Measurements from ENCODE around the gene ARCN1. TPM values are rescaled to one million over a fixed set of nuclear protein-coding genes. Genes with fewer than 3 reads are reported as not detected.
A peak's percentile ranks its signal among the peaks of the same experiment; 100 is the strongest.
"Not testable (repeated sequence)": the region's sequence is repeated elsewhere in the genome, so short reads cannot be mapped to it uniquely, and the experiment has no call there.

The ARCN1 gene
- total RNA-seq, 2 experiments from 2014 or later: 107 to 108 TPM

DNA sequence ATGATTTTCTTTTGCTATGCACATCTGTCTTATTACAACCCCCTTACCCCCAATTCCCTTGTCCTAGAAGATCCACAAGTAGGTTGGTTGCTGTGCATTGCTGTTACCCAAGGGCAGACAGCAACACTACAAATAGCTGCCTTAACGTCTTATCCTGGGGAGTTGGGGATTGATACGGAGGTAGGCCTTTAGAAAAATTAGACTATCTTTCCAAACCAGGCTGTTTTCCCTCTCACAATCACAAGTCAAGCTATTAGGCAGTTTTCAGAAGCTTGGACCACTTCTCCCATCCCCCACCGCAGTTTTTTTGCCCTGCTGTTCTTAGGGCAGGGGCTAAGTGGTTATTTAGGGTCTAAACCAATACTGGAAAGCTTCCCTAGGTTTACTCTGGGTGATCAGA, 32.4 kb downstream of the ARCN1 start:
- ATAC-seq (ENCODE audit: low read depth): no peak
- H3K27ac Mint-ChIP-seq: no peak overlapping the region
- DNase-seq: no peak
- peaks cover 21% of the 10 kb centered on the region for H3K36me3 Mint-ChIP-seq
- H3K27me3 Mint-ChIP-seq: peaks cover 19% of the 10 kb centered on the region
- H3K4me3 Mint-ChIP-seq: no peak overlapping the region
- POLR2A ChIA-PET: interaction anchor here (0.9 to 1.0 kb wide), 2 partner anchors 425 to 452 kb away, joined by 3 read pairs; no protein-coding TSS in a partner anchor
- no peaks in the 10 kb centered on the region for H3K9me3 Mint-ChIP-seq
- H3K4me1 Mint-ChIP-seq: peaks cover 18% of the 10 kb centered on the region

DNA sequence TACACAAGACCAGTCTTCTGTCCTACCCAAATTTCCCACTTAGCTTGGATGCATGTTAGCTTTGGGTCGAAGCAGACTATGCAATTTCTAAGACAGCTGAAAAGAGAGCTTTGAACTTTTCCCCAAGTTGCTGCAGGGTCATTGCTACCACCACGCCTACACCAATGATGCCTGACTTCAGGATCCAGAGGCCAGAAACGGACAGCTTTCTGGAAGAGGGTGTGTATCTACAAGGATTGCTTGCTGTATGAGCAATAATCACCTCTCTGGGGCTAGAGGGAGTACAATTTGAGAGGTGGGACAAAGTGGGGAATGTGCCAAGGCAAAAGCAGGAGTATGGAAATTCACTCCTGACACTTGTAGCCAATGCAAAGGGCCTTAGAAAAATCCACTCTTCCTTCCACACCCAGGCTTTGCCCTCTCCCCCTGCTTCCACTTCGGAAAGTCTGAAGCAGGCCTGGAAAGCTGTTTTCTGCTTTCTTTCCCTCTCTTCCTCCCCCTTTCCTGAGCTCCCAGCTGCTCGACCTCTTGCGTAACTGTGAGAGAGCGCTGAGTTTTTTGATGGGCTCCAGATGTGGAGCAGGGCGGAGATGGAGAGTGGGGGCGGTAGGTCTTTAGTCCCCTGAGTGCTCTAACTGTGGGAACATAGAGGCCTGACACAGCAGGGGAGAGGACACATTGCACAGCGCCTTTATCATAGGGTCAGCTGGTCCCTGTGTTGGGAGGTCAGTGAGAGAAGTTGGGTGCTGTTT, 33.1 kb downstream of the ARCN1 start:
- Mint-ChIP-seq H3K27ac (no peak overlapping the region), H3K27me3 (peaks cover 25% of the 10 kb centered on the region), H3K9me3 (no peaks in the 10 kb centered on the region), H3K4me3 (no peak overlapping the region), H3K4me1 (peaks cover 23% of the 10 kb centered on the region), H3K36me3 (peaks cover 16% of the 10 kb centered on the region)
- ATAC-seq (ENCODE audit: low read depth) (no peak), DNase-seq (no peak)
- POLR2A ChIA-PET: interaction anchor here (1.0 kb wide), 1 partner anchor 425 kb away, joined by 3 read pairs; no protein-coding TSS in a partner anchor

DNA sequence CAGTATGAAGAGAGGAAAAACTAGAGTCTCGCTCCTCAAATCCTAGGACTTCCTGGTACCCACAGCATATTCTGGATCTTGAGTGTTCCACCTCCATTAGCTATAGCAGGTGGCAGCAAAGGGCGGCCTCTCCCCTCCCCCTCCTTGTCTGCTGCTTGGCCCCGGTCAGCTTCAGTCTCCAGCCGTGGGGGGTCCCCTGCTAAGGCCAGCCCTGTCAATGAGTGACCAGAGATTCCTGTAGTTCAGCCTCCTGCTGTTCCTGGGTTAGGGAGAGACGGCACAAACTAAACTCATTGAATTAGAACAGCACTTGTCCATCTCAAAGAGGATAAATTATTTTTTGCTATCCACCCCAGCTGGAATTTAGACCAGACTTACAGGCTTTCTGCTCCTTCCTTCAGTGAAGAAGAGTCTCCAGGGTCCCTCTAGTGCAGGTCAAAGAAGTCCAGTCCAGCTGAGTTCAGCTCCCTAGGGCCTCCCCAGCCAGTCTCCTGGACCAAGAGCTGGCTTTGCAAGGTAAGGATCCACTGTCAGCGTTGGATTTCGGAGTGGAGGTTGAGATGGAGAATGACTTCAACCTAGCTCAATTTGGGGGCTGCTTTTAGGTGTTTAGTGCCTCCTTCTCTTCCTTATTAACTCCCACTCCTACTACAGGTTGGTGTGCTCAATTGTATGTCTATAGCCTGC, 34.1 kb downstream of the ARCN1 start:
- H3K36me3 Mint-ChIP-seq: peaks cover 14% of the 10 kb centered on the region
- POLR2A ChIA-PET: interaction anchor here (0.8 kb wide), 1 partner anchor 30 kb away, joined by 3 read pairs; no protein-coding TSS in a partner anchor
- H3K27ac Mint-ChIP-seq: no peak overlapping the region
- H3K27me3 Mint-ChIP-seq: peaks cover 26% of the 10 kb centered on the region
- H3K4me3 Mint-ChIP-seq: peak overlapping the region; percentile 48
- ATAC-seq (ENCODE audit: low read depth) (no peak), DNase-seq (no peak)
- no peaks in the 10 kb centered on the region for H3K9me3 Mint-ChIP-seq
- H3K4me1 Mint-ChIP-seq: peaks cover 26% of the 10 kb centered on the region

DNA sequence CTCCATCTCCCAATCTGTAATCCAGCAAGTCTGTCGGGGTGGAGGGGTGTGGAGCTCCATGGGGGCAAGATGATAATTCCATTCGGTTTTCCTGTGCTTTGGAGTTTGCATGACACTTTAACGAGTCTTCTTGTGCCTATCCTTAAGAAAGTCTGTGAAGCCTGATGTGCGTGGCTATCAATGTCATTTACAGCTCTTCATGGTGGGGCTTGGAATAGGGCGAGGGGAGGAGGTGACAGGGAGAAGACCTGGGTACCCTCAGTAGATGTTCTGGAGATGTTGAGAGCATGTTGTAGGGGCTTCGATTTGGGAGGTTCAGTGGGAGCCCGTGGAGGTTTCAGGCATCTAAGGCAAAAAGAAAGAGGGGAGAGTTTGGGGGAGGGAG, 34.6 kb downstream of the ARCN1 start:
- peaks cover 9% of the 10 kb centered on the region for H3K36me3 Mint-ChIP-seq
- no peak overlapping the region for H3K27ac Mint-ChIP-seq
- H3K4me3 Mint-ChIP-seq: peak overlapping the region; percentile 48
- H3K4me1 Mint-ChIP-seq: peaks cover 27% of the 10 kb centered on the region
- POLR2A ChIA-PET: interaction anchor here (0.5 to 1.8 kb wide), 2 partner anchors 35 to 185 kb away, joined by 3 read pairs; partner anchors contain the start of gene DDX6
- ATAC-seq (ENCODE audit: low read depth): no peak
- no peak for DNase-seq
- H3K9me3 Mint-ChIP-seq: no peaks in the 10 kb centered on the region
- H3K27me3 Mint-ChIP-seq: peaks cover 27% of the 10 kb centered on the region

DNA sequence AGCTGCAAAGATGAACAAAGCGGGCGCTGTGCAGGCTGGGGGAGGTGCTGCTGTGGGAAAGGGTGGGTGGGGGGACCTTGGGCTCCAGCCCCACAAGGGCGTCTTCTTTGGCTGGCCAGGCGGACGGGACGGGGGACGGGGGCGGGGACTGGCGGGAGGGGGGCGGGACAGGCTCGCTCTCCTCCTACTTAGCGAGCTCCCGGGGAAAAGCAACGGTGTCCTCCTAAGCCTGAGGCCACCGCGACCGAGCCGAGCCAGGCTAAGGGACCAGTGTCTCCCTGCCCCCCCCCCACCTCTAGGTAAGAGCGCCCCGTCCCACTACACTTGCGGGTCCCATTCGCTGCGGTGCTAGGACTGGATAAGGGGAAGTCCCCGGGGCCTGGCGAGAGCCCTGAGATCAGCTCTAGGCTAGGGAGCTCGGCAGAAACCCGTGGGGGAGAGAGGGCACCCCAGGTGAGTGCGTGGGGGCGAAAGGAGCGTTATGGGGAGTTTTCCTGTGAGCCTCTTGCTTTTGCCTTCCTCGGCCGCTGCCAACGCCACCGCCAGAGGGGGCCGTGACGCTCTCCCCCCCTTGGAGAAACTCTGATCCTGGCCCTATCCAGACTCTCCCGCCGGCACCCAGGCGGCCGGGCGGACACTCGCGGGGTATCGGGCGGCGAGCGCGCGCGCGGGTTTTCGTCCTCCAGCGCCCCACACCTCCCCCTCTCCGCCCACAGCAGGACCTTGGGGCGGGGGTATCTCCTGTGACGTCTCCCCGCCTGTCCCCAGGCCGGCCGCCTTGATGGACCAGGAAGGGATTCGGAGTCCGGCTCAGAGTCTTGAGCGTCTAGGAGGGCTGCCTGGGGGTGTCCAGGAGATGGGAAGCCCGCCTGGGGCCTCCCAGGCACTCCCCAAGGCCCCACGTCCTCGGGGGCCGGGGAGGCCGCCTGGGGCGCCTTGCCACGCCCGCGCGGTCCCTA, 35.5 kb downstream of the ARCN1 start, which contains the start of gene PHLDB1:
Gene PHLDB1, plus strand, starts transcription at position 215 of the 959 bp plus-strand sequence. CDS start 6,222 bp downstream, outside the sequence.
- no peak within 1 kb of the TSS for H3K27ac Mint-ChIP-seq

DNA sequence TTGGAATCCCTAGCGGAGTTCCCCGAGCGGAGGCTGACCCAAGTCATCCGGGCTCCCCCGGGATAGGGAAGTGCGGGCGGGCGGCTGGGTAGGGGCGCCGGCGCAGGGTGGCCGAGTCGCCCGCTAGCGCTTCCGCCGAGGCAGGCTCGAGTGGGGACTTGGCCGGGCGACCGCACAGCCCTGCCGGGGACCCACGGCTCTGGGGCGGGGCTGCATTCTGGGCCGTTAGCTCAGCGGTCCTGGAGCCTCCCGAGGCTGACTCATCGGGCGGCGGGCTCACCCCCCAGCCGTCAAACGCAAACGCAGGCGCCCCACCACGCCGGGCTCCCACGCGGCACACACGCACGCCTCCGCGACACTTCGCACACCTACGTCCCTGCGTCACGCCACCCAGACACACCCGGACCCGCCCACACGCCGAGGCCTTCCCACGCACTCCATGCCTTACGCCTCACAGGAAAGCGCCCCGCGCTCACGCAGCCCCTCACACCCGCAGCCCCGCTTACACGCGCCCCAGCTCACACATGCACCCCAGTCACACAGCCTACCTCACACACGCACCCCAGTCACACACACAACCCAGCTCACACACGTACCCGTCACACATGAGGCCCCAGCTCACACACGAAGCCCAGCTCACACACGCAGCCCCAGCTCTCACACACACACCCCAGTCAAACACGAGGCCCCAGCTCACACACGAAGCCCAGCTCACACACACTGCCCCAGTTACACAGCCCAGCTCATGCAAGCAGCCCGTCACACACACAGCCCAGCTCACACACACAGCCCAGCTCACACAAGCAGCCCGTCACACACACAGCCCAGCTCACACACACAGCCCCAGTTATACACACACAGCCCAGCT, 36.4 kb downstream of the ARCN1 start:
- ATAC-seq (ENCODE audit: low read depth) (peak; percentile 48), DNase-seq (peak; percentile 69)
- Mint-ChIP-seq H3K27me3 (peaks cover 27% of the 10 kb centered on the region), H3K9me3 (no peaks in the 10 kb centered on the region), H3K27ac (peak overlapping the region; percentile 77), H3K4me3 (peak overlapping the region; percentile 77), H3K4me1 (peaks cover 24% of the 10 kb centered on the region), H3K36me3 (peaks cover 3% of the 10 kb centered on the region)
- POLR2A ChIA-PET: interaction anchor here (0.7 to 1.8 kb wide), 4 partner anchors 13 to 183 kb away, joined by 3 to 6 read pairs (median 3); partner anchors contain the start of genes DDX6 and KMT2A

More for the DNA sequence above, 35.5 kb downstream of the ARCN1 start, which contains the start of gene PHLDB1:
- Mint-ChIP-seq H3K36me3 (peaks cover 4% of the 10 kb centered on the region), H3K4me3 (peak within 1 kb of the TSS; percentile 77), H3K9me3 (no peaks in the 10 kb centered on the region), H3K4me1 (peaks cover 25% of the 10 kb centered on the region), H3K27me3 (peaks cover 27% of the 10 kb centered on the region)
- DNase-seq (peak; percentile 62), ATAC-seq (ENCODE audit: low read depth) (peak; percentile 22)
- POLR2A ChIA-PET: interaction anchor here (0.5 to 1.8 kb wide), 3 partner anchors 12 to 184 kb away, joined by 3 to 6 read pairs (median 3); partner anchors contain the start of gene DDX6

DNA sequence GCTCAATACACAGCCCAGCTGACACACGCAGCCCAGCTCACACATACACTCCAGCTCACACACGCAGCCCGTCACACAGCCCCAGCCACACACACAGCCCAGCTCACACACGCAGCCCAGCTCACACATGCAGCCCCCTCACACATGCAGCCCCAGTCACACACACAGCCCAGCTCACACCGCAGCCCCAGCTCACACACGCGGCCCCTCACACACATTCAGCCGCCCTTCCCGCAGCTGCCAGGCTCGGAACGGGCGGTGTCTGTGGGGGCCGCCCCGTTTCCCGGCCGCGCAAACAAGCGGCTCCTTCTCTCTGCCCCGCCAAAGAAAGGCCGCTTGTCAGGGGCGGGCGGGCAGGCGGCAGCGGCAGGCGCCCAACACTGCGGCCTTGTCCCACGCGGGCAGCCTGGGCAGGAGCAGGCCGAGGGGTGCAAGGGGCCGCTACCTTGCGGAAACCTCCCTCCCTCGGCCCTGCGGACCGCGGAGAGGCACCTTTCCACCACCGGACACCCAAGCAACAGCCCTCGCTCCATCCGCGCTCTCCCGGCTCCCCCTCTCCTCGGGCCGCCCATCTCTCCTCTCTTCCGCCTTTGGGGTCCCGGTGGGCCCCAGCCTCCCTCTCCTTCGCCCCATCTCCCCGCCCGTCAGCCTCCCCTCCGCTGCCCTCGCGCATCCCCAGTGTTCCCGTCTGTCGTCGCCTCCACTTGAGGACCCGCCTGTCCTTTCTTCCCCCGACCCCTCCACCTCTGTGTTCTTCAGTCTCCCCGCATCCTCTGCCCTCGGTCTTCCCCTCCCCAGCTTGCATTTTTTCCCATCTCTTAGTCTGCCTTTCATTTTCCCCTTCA, 37.4 kb downstream of the ARCN1 start:
- ATAC-seq (ENCODE audit: low read depth): no peak
- Mint-ChIP-seq H3K4me1 (peaks cover 24% of the 10 kb centered on the region), H3K4me3 (peak overlapping the region; percentile 84), H3K36me3 (peaks cover 1% of the 10 kb centered on the region), H3K27me3 (peaks cover 27% of the 10 kb centered on the region), H3K27ac (peak overlapping the region; percentile 77), H3K9me3 (no peaks in the 10 kb centered on the region)
- POLR2A ChIA-PET: interaction anchor here (0.8 to 1.9 kb wide), 2 partner anchors 37 to 173 kb away, joined by 3 to 4 read pairs; partner anchors contain the start of genes ARCN1 and KMT2A
- DNase-seq: peak; percentile 58

DNA sequence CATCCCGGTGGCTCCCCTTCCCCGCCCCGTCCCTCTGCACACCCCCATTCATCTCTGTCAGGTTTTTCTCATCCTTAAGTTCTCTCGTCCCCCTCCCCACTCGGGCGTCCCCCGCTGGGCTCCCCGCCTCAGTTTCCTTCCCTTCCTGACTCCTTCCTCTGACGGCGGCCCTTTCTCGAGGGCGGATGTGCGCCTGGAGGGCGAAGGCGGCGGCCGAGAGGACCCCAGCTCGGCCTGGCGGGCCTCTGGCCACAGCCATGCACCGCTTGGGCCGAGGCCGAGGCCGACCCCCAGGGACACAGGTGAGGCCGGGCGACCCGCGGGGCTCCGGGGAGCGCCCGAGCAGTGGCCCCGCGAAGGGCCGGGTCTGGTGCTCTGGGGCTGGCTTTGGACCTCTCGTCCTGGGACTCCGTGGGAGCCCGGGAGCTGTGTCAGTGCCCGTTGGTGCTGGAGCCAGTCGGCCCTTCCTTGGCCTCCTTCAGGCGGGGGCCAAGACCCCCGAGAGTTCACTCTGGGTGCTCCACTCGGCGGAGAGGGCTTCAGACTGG, 38.1 kb downstream of the ARCN1 start:
- POLR2A ChIA-PET: interaction anchor here (1.9 kb wide), 1 partner anchor 38 kb away, joined by 4 read pairs; the partner anchor contains the start of gene ARCN1
- ATAC-seq (ENCODE audit: low read depth) (no peak), DNase-seq (peak; percentile 55)
- Mint-ChIP-seq H3K36me3 (peaks cover 1% of the 10 kb centered on the region), H3K9me3 (no peaks in the 10 kb centered on the region), H3K4me1 (peaks cover 24% of the 10 kb centered on the region), H3K27me3 (peaks cover 27% of the 10 kb centered on the region), H3K27ac (peak overlapping the region; percentile 42), H3K4me3 (peak overlapping the region; percentile 84)

DNA sequence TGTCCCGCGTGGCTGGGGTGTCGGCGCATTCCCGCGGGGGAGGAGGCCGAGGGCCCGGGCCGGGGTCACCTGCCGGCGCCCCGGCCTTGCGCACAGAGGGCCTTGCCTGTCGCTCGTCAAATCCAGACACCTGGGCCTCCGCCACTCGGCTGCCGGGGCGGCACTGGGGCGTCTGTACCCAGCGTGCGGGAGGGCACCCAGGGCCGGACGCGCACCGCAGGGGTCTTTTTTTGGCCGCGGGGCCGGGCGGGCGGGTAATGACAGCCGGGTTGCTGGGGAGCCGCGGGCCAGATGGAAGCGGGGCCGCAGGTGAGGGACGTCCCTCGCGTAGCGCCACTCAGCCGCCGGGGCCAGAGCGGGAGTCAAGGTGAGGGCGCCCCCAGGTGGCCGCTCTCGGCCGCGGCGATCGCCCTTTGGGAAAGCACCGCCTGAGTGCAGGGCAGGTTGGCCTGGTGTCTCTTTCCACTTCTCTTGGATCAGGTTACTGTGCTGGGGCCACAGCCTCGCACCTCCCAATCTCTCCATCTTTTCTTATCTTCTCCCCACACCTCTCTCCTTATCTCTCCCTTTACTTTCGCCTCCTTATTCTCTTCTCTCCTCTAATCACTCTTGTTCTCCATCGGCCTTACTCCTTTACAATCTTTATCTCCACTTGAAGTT, 38.7 kb downstream of the ARCN1 start:
- peak; percentile 69 for ATAC-seq (ENCODE audit: low read depth)
- H3K9me3 Mint-ChIP-seq: no peaks in the 10 kb centered on the region
- peak overlapping the region; percentile 78 for H3K4me3 Mint-ChIP-seq
- H3K27ac Mint-ChIP-seq: peak overlapping the region; percentile 8
- peaks cover 27% of the 10 kb centered on the region for H3K27me3 Mint-ChIP-seq
- H3K36me3 Mint-ChIP-seq: peaks cover 1% of the 10 kb centered on the region
- peaks cover 24% of the 10 kb centered on the region for H3K4me1 Mint-ChIP-seq
- POLR2A ChIA-PET: interaction anchor here (1.9 kb wide), 1 partner anchor 39 kb away, joined by 4 read pairs; the partner anchor contains the start of gene ARCN1
- DNase-seq: peak; percentile 91

DNA sequence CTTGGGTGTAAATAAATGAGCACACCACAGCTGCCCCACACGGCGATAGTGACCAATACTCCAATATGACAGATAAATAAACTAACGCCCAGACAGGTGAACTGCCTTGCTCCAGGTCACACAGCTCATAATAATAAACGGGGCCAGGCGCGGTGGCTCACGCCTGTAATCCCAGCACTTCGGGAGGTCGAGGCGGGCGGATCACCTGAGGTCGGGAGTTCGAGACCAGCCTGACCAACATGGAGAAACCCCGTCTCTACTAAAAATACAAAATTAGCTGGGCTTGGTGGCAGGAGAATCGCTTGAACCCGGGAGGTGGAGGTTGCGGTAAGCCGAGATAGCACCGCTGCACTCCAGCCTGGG, 39.2 kb downstream of the ARCN1 start:
- Mint-ChIP-seq H3K4me1 (peaks cover 24% of the 10 kb centered on the region), H3K27ac (peak overlapping the region; percentile 8), H3K27me3 (peaks cover 24% of the 10 kb centered on the region), H3K4me3 (peak overlapping the region; percentile 78)
- peak; percentile 21 for DNase-seq
- POLR2A ChIA-PET; ATAC-seq (ENCODE audit: low read depth); H3K36me3 Mint-ChIP-seq; H3K9me3 Mint-ChIP-seq: not testable (repeated sequence)

Measured in activated naive CD8-positive, alpha-beta T cell treated with anti-CD3 and anti-CD28 coated beads, Interleukin-2, amount 10 ng/mL, durations not matched to agents 7 days and 5 days (primary cell).